CD14-positive monocyte (primary cell): ENCODE measurements around the gene SOBP. TPM values are rescaled to one million over a fixed set of nuclear protein-coding genes. Genes with fewer than 3 reads are reported as not detected.

Experiments
- DNase-seq, 3 donors: peaks; one replicate each; pipeline ENCODE4 v3.0.0-alpha.2; 2011 to 2022
- H2AFZ ChIP-seq: 2 replicates; pipeline ENCODE4 v1.6.0; 2012; ENCODE audit warnings: mild to moderate bottlenecking, low read depth, low read length, inconsistent platforms; ENCODE audit not compliant: insufficient read depth, poor library complexity, severe bottlenecking
- H3K27ac ChIP-seq, 2 donors: 1 replicate in 1 of 2; 2 replicates in 1 of 2; pipeline ENCODE4 v1.5.1; 2012 to 2013; ENCODE audit warnings: low read length in 2 of 2, control low read depth in 1 of 2, inconsistent platforms in 1 of 2, low read depth in 1 of 2, mild to moderate bottlenecking in 1 of 2
- H3K27me3 ChIP-seq, 2 donors: one replicate each; pipeline versions ENCODE4 v1.6.0 to v1.6.1; 2011 to 2013; ENCODE audit warnings: low read length in 2 of 2; ENCODE audit not compliant: control insufficient read depth in 2 of 2, insufficient read depth in 2 of 2
- H3K36me3 ChIP-seq, 2 donors: replicated peaks in 1 of 2; 1 replicate in 1 of 2; 2 replicates in 1 of 2; pipeline versions ENCODE4 v1.5.1 to v1.6.1; 2012 to 2013; ENCODE audit warnings: low read length in 2 of 2, control low read depth in 1 of 2, inconsistent platforms in 1 of 2, mild to moderate bottlenecking in 1 of 2; ENCODE audit not compliant: insufficient read depth in 2 of 2, control insufficient read depth in 1 of 2
- H3K4me1 ChIP-seq, 2 donors: 1 replicate in 1 of 2; 2 replicates in 1 of 2; pipeline versions ENCODE4 v1.5.1 to v1.6.1; 2012 to 2013; ENCODE audit warnings: low read length in 2 of 2, control low read depth in 1 of 2, inconsistent platforms in 1 of 2, mild to moderate bottlenecking in 1 of 2, moderate library complexity in 1 of 2; ENCODE audit not compliant: insufficient read depth in 2 of 2, control insufficient read depth in 1 of 2
- H3K4me2 ChIP-seq: replicated peaks from 2 replicates; pipeline ENCODE3; 2012; ENCODE audit warnings: low read length, moderate library complexity, mild to moderate bottlenecking; ENCODE audit not compliant: poor library complexity, severe bottlenecking; ENCODE audit errors: extremely low read depth
- H3K4me3 ChIP-seq, 3 experiments: fragments of 200-600 bp in 1 of 3; sonication (generic) in 1 of 3; replicated peaks in 1 of 3; 1 replicate in 2 of 3; 2 replicates in 1 of 3; pipeline ENCODE4 v1.5.1; 2011 to 2013; ENCODE audit warnings: low read length in 3 of 3, mild to moderate bottlenecking in 3 of 3, control low read depth in 2 of 3, low read depth in 2 of 3, inconsistent platforms in 1 of 3, moderate library complexity in 1 of 3
- H3K79me2 ChIP-seq: 2 replicates; pipeline ENCODE4 v1.6.0; 2012; ENCODE audit warnings: mild to moderate bottlenecking, control low read depth, inconsistent platforms, low read length, moderate library complexity; ENCODE audit not compliant: insufficient read depth
- H3K9ac ChIP-seq: 2 replicates; pipeline ENCODE4 v1.6.0; 2017; ENCODE audit warnings: low read length, mild to moderate bottlenecking; ENCODE audit not compliant: insufficient read depth, poor library complexity, severe bottlenecking
- H3K9me3 ChIP-seq, 2 donors: replicated peaks in 1 of 2; 1 replicate in 1 of 2; 2 replicates in 1 of 2; pipeline versions ENCODE4 v1.5.1 to v1.6.1; 2012 to 2013; ENCODE audit warnings: low read length in 2 of 2, control low read depth in 1 of 2; ENCODE audit not compliant: control insufficient read depth in 1 of 2, insufficient read depth in 1 of 2
- H4K20me1 ChIP-seq: 2 replicates; pipeline ENCODE4 v1.6.0; 2012; ENCODE audit warnings: mild to moderate bottlenecking, low read length, control low read depth, moderate library complexity; ENCODE audit not compliant: insufficient read depth
- H3K27ac Mint-ChIP-seq, 7 donors: one replicate each; pipeline ENCODE4 v1.8.0; 2020; ENCODE audit warnings: mild to moderate bottlenecking in 7 of 7, mixed read lengths in 7 of 7, moderate library complexity in 6 of 7, inconsistent platforms in 2 of 7
- H3K27me3 Mint-ChIP-seq, 3 donors: one replicate each; pipeline ENCODE4 v1.8.0; 2021 to 2022; ENCODE audit warnings: low read depth in 3 of 3, mild to moderate bottlenecking in 3 of 3, mixed read lengths in 3 of 3, moderate library complexity in 3 of 3, inconsistent platforms in 1 of 3
- H3K36me3 Mint-ChIP-seq, 2 donors: one replicate each; pipeline ENCODE4 v1.8.0; 2020; ENCODE audit warnings: mixed read lengths in 2 of 2, inconsistent platforms in 1 of 2, mild to moderate bottlenecking in 1 of 2
- H3K4me1 Mint-ChIP-seq: one replicate; pipeline ENCODE4 v1.8.0; 2020; ENCODE audit warnings: mild to moderate bottlenecking, mixed read lengths
- H3K4me3 Mint-ChIP-seq, 2 donors: one replicate each; pipeline ENCODE4 v1.8.0; 2020; ENCODE audit warnings: mild to moderate bottlenecking in 2 of 2, mixed read lengths in 2 of 2, moderate library complexity in 1 of 2
- H3K9me3 Mint-ChIP-seq, 7 donors: one replicate each; pipeline ENCODE4 v1.8.0; 2020 to 2022; ENCODE audit warnings: mixed read lengths in 7 of 7, mild to moderate bottlenecking in 6 of 7, moderate library complexity in 6 of 7, inconsistent platforms in 2 of 7
- WGBS: methylation state at CpG from one replicate; pipeline ENCODE4 v1.1.5; 2013; ENCODE audit warnings: missing lambda C conversion rate; ENCODE audit not compliant: insufficient coverage; 5-methylcytosine and 5-hydroxymethylcytosine counted together
- intact Hi-C, 2 donors: fragments of 100-400 bp; cut with micrococcal nuclease; formaldehyde crosslinking; loops; one replicate each; pipeline versions ENCODE4 v1.15.0 to v1.15.1; 2023
- polyA plus RNA-seq, 3 donors: library from polyadenylated mRNA; depleted of rRNA in 1 of 3; unstranded in 2 of 3; stranded (reverse) in 1 of 3; fragments of 300-500 nt in 2 of 3; fragments of >200 nt in 1 of 3; fragmentation: Illumina TruSeq in 2 of 3; gene quantifications; 1 replicate in 2 of 3; 2 replicates in 1 of 3; pipeline ENCODE4 v1.2.3, GENCODE V29; 2012 to 2021
- TF ChIP-seq, protein P1 (sequence below): fragments of 200-600 bp; IDR thresholded peaks from one replicate; pipeline ENCODE4 v1.8.0; 2022; ENCODE audit warnings: antibody characterized with exemption, mild to moderate bottlenecking

SOBP gene
- polyA plus RNA-seq, 3 donors, result not detected

DNA sequence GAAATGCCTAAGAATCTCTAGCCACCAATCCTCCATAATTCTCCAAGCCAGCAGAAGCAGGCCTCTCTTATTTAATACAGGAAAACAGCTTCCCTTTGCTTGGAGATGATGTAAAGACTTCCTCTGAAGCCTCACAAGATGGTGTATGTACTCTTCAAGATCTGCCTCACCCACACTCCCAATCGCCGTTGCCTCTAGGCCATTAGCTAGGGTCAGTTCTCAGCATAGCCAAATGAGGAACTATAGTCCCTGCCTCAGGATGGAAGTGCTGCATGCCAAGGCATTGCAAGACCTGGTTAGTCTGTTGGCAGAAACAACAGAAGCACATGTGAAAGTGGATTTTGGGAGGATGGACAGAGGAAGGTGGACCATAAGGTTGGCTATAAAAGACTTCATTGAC, 195.1 kb downstream of the SOBP start:
- WGBS, result no CpG with 5 or more reads among the region's 2 CpGs
- DNase-seq, result no peak
- TF ChIP-seq, protein P1, sequence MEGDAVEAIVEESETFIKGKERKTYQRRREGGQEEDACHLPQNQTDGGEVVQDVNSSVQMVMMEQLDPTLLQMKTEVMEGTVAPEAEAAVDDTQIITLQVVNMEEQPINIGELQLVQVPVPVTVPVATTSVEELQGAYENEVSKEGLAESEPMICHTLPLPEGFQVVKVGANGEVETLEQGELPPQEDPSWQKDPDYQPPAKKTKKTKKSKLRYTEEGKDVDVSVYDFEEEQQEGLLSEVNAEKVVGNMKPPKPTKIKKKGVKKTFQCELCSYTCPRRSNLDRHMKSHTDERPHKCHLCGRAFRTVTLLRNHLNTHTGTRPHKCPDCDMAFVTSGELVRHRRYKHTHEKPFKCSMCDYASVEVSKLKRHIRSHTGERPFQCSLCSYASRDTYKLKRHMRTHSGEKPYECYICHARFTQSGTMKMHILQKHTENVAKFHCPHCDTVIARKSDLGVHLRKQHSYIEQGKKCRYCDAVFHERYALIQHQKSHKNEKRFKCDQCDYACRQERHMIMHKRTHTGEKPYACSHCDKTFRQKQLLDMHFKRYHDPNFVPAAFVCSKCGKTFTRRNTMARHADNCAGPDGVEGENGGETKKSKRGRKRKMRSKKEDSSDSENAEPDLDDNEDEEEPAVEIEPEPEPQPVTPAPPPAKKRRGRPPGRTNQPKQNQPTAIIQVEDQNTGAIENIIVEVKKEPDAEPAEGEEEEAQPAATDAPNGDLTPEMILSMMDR, result no peak
- no peak overlapping the region for H2AFZ ChIP-seq
- H3K79me2 ChIP-seq, result no peaks in the 10 kb centered on the region
- H3K9me3 ChIP-seq, result peaks cover 0 to 4% of the 10 kb centered on the region in 2 donors
- no peaks in the 10 kb centered on the region for H3K27me3 ChIP-seq
- intact Hi-C loops, result no loop called here
- H3K4me1 ChIP-seq, result no peaks in the 10 kb centered on the region
- H4K20me1 ChIP-seq, result no peaks in the 10 kb centered on the region
- H3K27me3 Mint-ChIP-seq, result peaks cover 0 to 7% (median 2%) of the 10 kb centered on the region in 3 donors
- no peaks in the 10 kb centered on the region for H3K36me3 Mint-ChIP-seq
- H3K4me3 ChIP-seq, result no peak overlapping the region
- no peak overlapping the region for H3K4me3 Mint-ChIP-seq
- H3K9me3 Mint-ChIP-seq, result peaks cover 7 to 24% (median 12%) of the 10 kb centered on the region in 7 donors
- H3K9ac ChIP-seq, result no peak overlapping the region
- H3K36me3 ChIP-seq, result no peaks in the 10 kb centered on the region
- no peak overlapping the region for H3K27ac Mint-ChIP-seq
- H3K4me1 Mint-ChIP-seq, result no peaks in the 10 kb centered on the region
- no peak overlapping the region for H3K27ac ChIP-seq
- H3K4me2 ChIP-seq, result no peak overlapping the region

- DNase-seq, result no peak
- Histone ChIP-seq H3K9me3 (no peaks in the 10 kb centered on the region), H3K4me3 (no peak overlapping the region), H4K20me1 (no peaks in the 10 kb centered on the region), H2AFZ (no peak overlapping the region), H3K4me1 (no peaks in the 10 kb centered on the region), H3K27ac (no peak overlapping the region), H3K79me2 (no peaks in the 10 kb centered on the region), H3K4me2 (no peak overlapping the region), H3K9ac (no peak overlapping the region), H3K36me3 (no peaks in the 10 kb centered on the region), H3K27me3 (no peaks in the 10 kb centered on the region)
- H3K27me3 Mint-ChIP-seq, result peaks cover 1 to 3% (median 2%) of the 10 kb centered on the region in 3 donors
- H3K4me1 Mint-ChIP-seq, result no peaks in the 10 kb centered on the region
- intact Hi-C loops, result no loop called here
- no peak overlapping the region for H3K27ac Mint-ChIP-seq
- H3K4me3 Mint-ChIP-seq, result no peak overlapping the region
- WGBS, result 100% methylated on average over 2 of the region's 3 CpGs
- H3K36me3 Mint-ChIP-seq, result no peaks in the 10 kb centered on the region
- peaks cover 0 to 15% (median 7%) of the 10 kb centered on the region in 7 donors for H3K9me3 Mint-ChIP-seq
- TF ChIP-seq, protein P1, result no peak
These were observed 199.3 kb downstream of the SOBP start for GRCh38 chr6:107689190-107689589.
